Testis (tissue), 3 donors: Measurements from ENCODE around the gene ZNF273. TPM values are rescaled to one million over a fixed set of nuclear protein-coding genes. Genes with fewer than 3 reads are reported as not detected.

ENCODE experiments used
- DNase-seq: peaks from one replicate; pipeline ENCODE4 v3.0.0-alpha.2; 2019
- H3K27ac ChIP-seq, 2 donors: fragments of 200-600 bp; sonication (generic); one replicate each; pipeline ENCODE4 v1.5.1; 2019
- H3K27me3 ChIP-seq: fragments of 200-600 bp; sonication (generic); one replicate; pipeline ENCODE4 v1.5.1; 2019
- H3K36me3 ChIP-seq: fragments of 200-600 bp; sonication (generic); one replicate; pipeline ENCODE4 v1.5.1; 2017; ENCODE audit warnings: low read depth; ENCODE audit errors: missing control alignments
- H3K4me1 ChIP-seq: fragments of 200-600 bp; sonication (generic); one replicate; pipeline ENCODE4 v1.5.1; 2019
- H3K4me3 ChIP-seq, 2 donors: fragments of 200-600 bp; sonication (generic); one replicate each; pipeline ENCODE4 v1.5.1; 2017 to 2019
- H3K9me3 ChIP-seq: fragments of 200-600 bp; sonication (generic); one replicate; pipeline ENCODE4 v1.5.1; 2017
- POLR2A ChIP-seq: fragments of 450-650 bp; IDR thresholded peaks from one replicate; pipeline ENCODE4 v1.6.1; 2017; ENCODE audit warnings: antibody characterized with exemption, mild to moderate bottlenecking, moderate library complexity
- WGBS, 2 donors: methylation state at CpG; one replicate each; pipeline ENCODE4 v1.1.5; 2018; 5-methylcytosine and 5-hydroxymethylcytosine counted together
- intact Hi-C: fragments of 100-400 bp; cut with DNase I; formaldehyde crosslinking; loops from one replicate; pipeline ENCODE4 v1.15.1; 2023; ENCODE audit warnings: low total_unique reads
- polyA plus RNA-seq: library from polyadenylated mRNA; stranded (reverse); fragments of 350-450 nt; fragmentation: Illumina TruSeq; extraction: RNeasy Lipid Tissue Mini Kit (QIAGEN cat#74804); gene quantifications from one replicate; pipeline ENCODE4 v1.2.3, GENCODE V29; 2014; ENCODE audit warnings: low read depth, low replicate concordance; ENCODE audit not compliant: insufficient read depth
- total RNA-seq, 2 donors: library from RNA; depleted of rRNA; stranded (reverse); fragments of >200 nt; gene quantifications; one replicate each; pipeline ENCODE4 v1.2.3, GENCODE V29; 2016
- TF ChIP-seq, protein P1 (sequence below), 3 experiments: fragments of 450-650 bp in 2 of 3; fragments of 200-600 bp in 1 of 3; sonication (generic) in 1 of 3; IDR thresholded peaks; one replicate each; pipeline ENCODE4 v1.5.1; 2016 to 2019; ENCODE audit warnings: antibody characterized with exemption in 3 of 3, mild to moderate bottlenecking in 2 of 3, moderate library complexity in 1 of 3

The ZNF273 gene
- total and polyA plus RNA-seq, 3 donors from 2014 or later = 10.6 to 36.0 (median 13.6) TPM

DNA sequence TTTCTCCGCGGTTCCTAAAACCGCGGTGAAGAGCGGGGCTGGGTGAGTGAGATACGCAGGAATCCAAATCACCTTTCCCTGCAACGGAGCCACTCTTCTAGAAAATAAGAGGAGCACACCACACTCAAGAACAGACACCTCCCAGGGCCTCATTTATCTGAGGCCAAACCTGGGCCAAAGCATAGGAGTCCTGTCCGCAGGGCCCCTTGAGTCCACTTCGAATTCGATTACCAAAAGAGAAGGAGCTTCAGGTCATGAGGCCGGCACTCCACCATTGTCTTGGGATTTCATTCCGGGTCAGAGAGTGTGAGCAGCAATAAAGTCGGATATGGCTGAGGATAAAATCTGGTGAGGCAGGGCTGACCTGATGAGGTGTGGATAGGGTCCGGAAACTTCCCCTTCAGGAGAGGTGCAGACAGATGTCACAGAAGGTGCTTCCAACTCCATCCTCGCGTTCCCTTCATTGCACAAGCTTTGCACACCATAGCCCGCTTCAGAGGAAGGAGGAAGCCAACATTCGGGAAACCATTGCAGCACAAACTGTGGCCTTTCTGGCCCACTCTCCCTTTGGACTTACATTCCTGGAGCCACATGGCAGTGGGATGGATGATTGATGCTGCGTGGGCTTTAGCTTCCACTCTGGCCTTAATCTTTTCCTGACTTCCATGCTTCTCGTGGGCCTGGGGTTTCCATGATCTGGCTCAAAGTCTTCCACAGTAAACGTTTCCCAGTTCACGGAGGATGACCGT lies 27.2 kb upstream of the ZNF273 start:
- no peak overlapping the region for H3K27ac ChIP-seq
- H3K4me3 ChIP-seq = no peak overlapping the region
- no peaks in the 10 kb centered on the region for H3K27me3 ChIP-seq
- 67 to 69% methylated on average over 23 of the region's 23 CpGs for WGBS, 2 donors
- H3K36me3 ChIP-seq = no peaks in the 10 kb centered on the region
- no peak for TF ChIP-seq POLR2A
- TF ChIP-seq, protein P1, sequence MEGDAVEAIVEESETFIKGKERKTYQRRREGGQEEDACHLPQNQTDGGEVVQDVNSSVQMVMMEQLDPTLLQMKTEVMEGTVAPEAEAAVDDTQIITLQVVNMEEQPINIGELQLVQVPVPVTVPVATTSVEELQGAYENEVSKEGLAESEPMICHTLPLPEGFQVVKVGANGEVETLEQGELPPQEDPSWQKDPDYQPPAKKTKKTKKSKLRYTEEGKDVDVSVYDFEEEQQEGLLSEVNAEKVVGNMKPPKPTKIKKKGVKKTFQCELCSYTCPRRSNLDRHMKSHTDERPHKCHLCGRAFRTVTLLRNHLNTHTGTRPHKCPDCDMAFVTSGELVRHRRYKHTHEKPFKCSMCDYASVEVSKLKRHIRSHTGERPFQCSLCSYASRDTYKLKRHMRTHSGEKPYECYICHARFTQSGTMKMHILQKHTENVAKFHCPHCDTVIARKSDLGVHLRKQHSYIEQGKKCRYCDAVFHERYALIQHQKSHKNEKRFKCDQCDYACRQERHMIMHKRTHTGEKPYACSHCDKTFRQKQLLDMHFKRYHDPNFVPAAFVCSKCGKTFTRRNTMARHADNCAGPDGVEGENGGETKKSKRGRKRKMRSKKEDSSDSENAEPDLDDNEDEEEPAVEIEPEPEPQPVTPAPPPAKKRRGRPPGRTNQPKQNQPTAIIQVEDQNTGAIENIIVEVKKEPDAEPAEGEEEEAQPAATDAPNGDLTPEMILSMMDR (IDR thresholded peaks at IDR 0.05) = no peak
- DNase-seq = no peak
- no peaks in the 10 kb centered on the region for H3K4me1 ChIP-seq
- no peaks in the 10 kb centered on the region for H3K9me3 ChIP-seq
- intact Hi-C loops = no loop called here

DNA sequence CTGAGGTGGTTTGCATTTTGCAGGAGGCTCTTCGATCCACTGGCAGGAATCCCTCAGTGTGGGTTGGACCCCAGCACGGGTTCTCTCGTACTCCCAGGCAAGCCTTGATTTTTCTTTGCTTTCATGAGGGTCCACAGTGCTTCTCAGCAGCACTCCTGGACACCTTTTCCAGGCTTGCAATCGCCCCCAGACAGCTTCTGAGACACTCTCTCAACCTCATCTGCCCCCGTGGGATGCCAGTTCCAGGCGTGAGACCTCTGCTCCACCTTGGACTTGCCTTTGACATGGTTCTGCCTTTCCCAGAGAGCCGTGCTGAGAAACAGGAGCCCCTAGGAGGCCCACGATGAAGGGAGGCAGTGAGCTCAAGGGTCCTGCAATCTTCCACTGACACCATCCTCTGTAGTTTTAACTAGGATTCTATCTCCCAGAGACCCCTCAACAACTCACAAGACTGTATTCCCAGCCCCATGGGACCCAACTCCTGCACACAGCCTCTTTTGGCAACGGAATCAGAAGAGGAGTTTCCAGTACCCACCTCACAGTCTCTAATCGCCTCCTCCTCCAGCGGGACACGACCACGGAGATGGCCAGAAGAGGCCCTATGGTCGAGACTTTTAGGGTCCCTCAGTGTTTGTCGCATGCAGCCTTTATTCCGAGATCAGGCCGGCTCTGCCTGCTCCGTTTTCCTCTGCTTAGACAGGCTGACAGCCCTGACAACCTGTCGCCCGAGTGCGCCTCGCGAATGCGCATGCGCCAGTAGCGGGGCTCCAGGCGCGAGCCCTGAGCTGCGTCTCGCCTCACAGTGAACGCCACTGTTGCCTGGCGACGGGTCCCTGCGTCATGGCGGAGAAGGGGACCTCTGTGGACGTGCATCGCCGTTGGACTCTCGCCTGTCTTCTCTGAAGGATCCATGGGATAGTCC lies 26.0 kb upstream of the ZNF273 start:
- Histone ChIP-seq H3K9me3 (no peaks in the 10 kb centered on the region), H3K27ac (no peak overlapping the region), H3K36me3 (no peaks in the 10 kb centered on the region), H3K4me1 (no peaks in the 10 kb centered on the region), H3K4me3 (peak overlapping the region; percentile 11 to 40), H3K27me3 (no peaks in the 10 kb centered on the region)
- TF ChIP-seq POLR2A = no peak
- intact Hi-C loops = no loop called here
- WGBS, 2 donors = 14 to 23% methylated on average over 18 to 39 of the region's 39 CpGs
- peak; percentile 81 for DNase-seq

DNA sequence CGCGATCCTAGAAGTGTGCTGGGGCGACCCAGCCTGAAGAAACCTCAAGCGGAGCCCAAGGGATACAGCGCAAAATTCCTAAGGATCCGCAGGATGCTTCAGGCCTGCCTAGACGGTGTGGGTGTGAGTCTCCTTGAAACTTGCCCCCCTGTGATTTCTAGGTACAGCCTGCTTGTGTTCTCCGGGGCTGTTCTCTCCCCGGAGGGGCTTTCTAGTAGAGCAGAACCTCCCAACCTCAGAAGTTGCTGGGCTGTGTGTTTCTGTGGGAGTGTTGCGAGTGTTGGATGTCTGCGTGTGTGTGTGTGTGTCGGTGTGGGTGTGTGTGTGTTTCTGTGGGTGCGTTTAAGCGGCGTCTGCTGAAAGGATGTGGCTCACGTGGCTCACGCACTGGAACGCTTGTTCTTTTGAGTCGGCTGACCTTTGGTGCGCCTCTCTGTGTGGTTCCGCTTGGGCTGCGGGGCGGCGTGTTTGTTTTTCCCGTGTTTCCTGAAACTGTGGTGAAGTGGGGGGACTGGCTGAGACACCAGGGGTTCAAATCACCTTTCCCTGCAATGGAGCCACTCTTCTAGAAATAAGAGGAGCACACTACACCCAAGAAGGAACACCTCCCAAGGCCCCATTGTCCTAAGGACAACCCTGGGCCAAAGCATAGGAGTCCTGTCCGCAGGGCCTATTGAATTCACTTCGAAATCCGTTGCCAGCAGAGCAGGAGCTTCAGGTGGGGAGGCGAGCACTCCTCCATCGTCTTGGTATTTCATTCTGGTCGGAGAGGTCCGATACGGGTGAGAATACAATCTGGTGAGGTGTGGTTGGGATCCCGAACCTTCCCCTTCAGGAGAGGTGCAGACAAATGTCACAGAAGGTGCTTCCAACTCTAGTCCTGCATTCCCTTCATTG lies 25.1 kb upstream of the ZNF273 start:
- Histone ChIP-seq H3K4me1 (peaks cover 3% of the 10 kb centered on the region), H3K9me3 (no peaks in the 10 kb centered on the region), H3K27ac (no peak overlapping the region), H3K4me3 (peak overlapping the region; percentile 11 to 40), H3K27me3 (no peaks in the 10 kb centered on the region), H3K36me3 (no peaks in the 10 kb centered on the region)
- intact Hi-C loops = no loop called here
- no peak for DNase-seq
- TF ChIP-seq, protein P1 (IDR thresholded peaks at IDR 0.05) = no peak
- TF ChIP-seq POLR2A = no peak
- 66 to 71% methylated on average over 26 to 34 of the region's 34 CpGs for WGBS, 2 donors

DNA sequence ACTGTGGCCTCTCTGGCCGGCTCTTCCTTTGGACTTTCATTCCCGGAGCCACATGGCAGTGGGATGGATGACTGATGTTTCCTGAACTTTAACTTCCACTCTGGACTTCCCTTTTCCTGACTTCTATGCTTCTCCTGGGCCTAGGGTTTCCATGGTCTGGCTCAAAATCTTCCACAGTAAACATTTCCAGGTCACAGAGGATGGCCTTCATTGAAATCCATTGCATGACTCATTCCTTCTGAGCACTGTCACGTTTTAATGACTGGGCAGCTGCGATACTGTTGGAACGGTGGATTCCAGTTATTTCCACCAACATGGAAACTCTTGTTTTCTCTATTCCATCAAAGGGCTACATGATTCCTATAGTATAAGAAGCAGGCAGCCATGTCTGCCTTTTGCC lies 24.4 kb upstream of the ZNF273 start:
- TF ChIP-seq POLR2A = no peak
- TF ChIP-seq, protein P1 (IDR thresholded peaks at IDR 0.05) = no peak
- H3K4me1 ChIP-seq = peaks cover 3% of the 10 kb centered on the region
- H3K27ac ChIP-seq = no peak overlapping the region
- intact Hi-C loops = no loop called here
- H3K4me3 ChIP-seq = no peak overlapping the region
- 82 to 86% methylated on average over 5 of the region's 5 CpGs for WGBS, 2 donors
- no peaks in the 10 kb centered on the region for H3K27me3 ChIP-seq
- H3K36me3 ChIP-seq = no peaks in the 10 kb centered on the region
- H3K9me3 ChIP-seq = no peaks in the 10 kb centered on the region
- no peak for DNase-seq
